AG09309 (cell line): ENCODE data around the gene SEPHS1.
A peak's percentile ranks its signal among the peaks of the same experiment; 100 is the strongest.

Experiments used
- DNase-seq: peaks from one replicate; pipeline ENCODE4 v3.0.0-alpha.2; 2010; ENCODE audit warnings: low read depth
- H3K4me3 ChIP-seq: 2 replicates; pipeline ENCODE4 v1.5.1; 2011; ENCODE audit warnings: mild to moderate bottlenecking, low read depth, low read length, moderate library complexity; ENCODE audit not compliant: control insufficient read depth
- CTCF ChIP-seq: IDR thresholded peaks from 2 replicates; pipeline ENCODE4 v1.5.1; 2011; ENCODE audit warnings: mild to moderate bottlenecking, low read depth, low read length, inconsistent platforms; ENCODE audit not compliant: insufficient read depth, control insufficient read depth; ENCODE audit errors: missing control alignments

Gene SEPHS1

GRCh38 chr10:13272164-13272571, 75.9 kb downstream of the SEPHS1 start:
- no peak for DNase-seq
- TF ChIP-seq CTCF = no peak
- H3K4me3 ChIP-seq = no peak overlapping the region

- no peak overlapping the region for H3K4me3 ChIP-seq
- TF ChIP-seq CTCF = peak; percentile 21
- no peak for DNase-seq
Observed at GRCh38 chr10:13271552-13272163, 76.4 kb downstream of the SEPHS1 start.

GRCh38 chr10:13270877-13271551, 77.1 kb downstream of the SEPHS1 start:
- no peak overlapping the region for H3K4me3 ChIP-seq
- no peak for TF ChIP-seq CTCF
- DNase-seq = peak; percentile 28

GRCh38 chr10:13268841-13269240, 79.3 kb downstream of the SEPHS1 start:
- DNase-seq = no peak
- no peak for TF ChIP-seq CTCF
- H3K4me3 ChIP-seq = no peak overlapping the region

GRCh38 chr10:13268310-13268709, 79.8 kb downstream of the SEPHS1 start:
- DNase-seq = no peak
- no peak overlapping the region for H3K4me3 ChIP-seq
- TF ChIP-seq CTCF = no peak
